GM21723 (cell line): ENCODE data around the gene PER1.
A peak's percentile ranks its signal among the peaks of the same experiment; 100 is the strongest.
"Not testable (repeated sequence)": the region's sequence is repeated elsewhere in the genome, so short reads cannot be mapped to it uniquely, and the experiment has no call there.

ENCODE experiments used
- ATAC-seq: cut with Tn5 transposase; IDR thresholded peaks from one replicate; pipeline ENCODE4 v1.9.1; 2021; ENCODE audit warnings: mild to moderate bottlenecking, moderate library complexity; ENCODE audit not compliant: unreplicated experiment

The PER1 gene

GRCh38 chr17:8121681-8122421, 30.4 kb downstream of the PER1 start:
- peak; percentile 27 for ATAC-seq

GRCh38 chr17:8121407-8121680, 30.9 kb downstream of the PER1 start:
- ATAC-seq: no peak

GRCh38 chr17:8120520-8121406, 31.4 kb downstream of the PER1 start:
- no peak for ATAC-seq

- ATAC-seq: no peak
Measured at GRCh38 chr17:8119581-8120519, 32.4 kb downstream of the PER1 start.

GRCh38 chr17:8118769-8119580, 33.2 kb downstream of the PER1 start:
- ATAC-seq: peak; percentile 36

- ATAC-seq: no peak
Measured at GRCh38 chr17:8117980-8118768, 34.0 kb downstream of the PER1 start, which contains the start of gene ALOXE3. Gene ALOXE3 (minus strand): TSS chr17:8118514. CDS start chr17:8117990, 524 bp downstream.

GRCh38 chr17:8117367-8117979, 34.7 kb downstream of the PER1 start:
- ATAC-seq: no peak

GRCh38 chr17:8116776-8117175, 35.4 kb downstream of the PER1 start:
- ATAC-seq: no peak

GRCh38 chr17:8110907-8111306, 41.3 kb downstream of the PER1 start:
- ATAC-seq: no peak

GRCh38 chr17:8110456-8110804, 41.8 kb downstream of the PER1 start:
- ATAC-seq: no peak

- no peak for ATAC-seq
Measured at GRCh38 chr17:8109661-8110455, 42.3 kb downstream of the PER1 start.

GRCh38 chr17:8108972-8109660, 43.1 kb downstream of the PER1 start:
- no peak for ATAC-seq

GRCh38 chr17:8106980-8107379, 45.2 kb downstream of the PER1 start:
- not testable (repeated sequence) for ATAC-seq

- no peak for ATAC-seq
Measured at GRCh38 chr17:8105957-8106398, 46.2 kb downstream of the PER1 start.

GRCh38 chr17:8104911-8105310, 47.3 kb downstream of the PER1 start:
- no peak for ATAC-seq

- no peak for ATAC-seq
Measured at GRCh38 chr17:8103549-8103948, 48.7 kb downstream of the PER1 start.

- ATAC-seq: no peak
Measured at GRCh38 chr17:8101721-8102120, 50.5 kb downstream of the PER1 start.

GRCh38 chr17:8100763-8101162, 51.4 kb downstream of the PER1 start:
- ATAC-seq: no peak
